Stimulated activated CD8-positive, alpha-beta memory T cell treated with anti-CD3 and anti-CD28 coated beads, Interleukin-15, amount 100 ng/mL, for 24 hours (primary cell): ENCODE measurements around the gene KDM4C.

Source experiments
- DNase-seq: peaks from one replicate; pipeline ENCODE4 v3.0.0-alpha.2; 2020; ENCODE audit warnings: low read depth

Gene KDM4C

GRCh38 chr9:7144265-7145046 lies 386.7 kb downstream of the KDM4C start:
- no peak for DNase-seq

- no peak for DNase-seq
These were observed 387.7 kb downstream of the KDM4C start for GRCh38 chr9:7145361-7146069.

- no peak for DNase-seq
These were observed 388.8 kb downstream of the KDM4C start for GRCh38 chr9:7146582-7146981.

- no peak for DNase-seq
These were observed 389.6 kb downstream of the KDM4C start for GRCh38 chr9:7147121-7148090.

GRCh38 chr9:7148243-7148765 lies 390.5 kb downstream of the KDM4C start:
- DNase-seq = no peak

- no peak for DNase-seq
These were observed 391.5 kb downstream of the KDM4C start for GRCh38 chr9:7149258-7149657.

GRCh38 chr9:7150153-7150890 lies 392.5 kb downstream of the KDM4C start:
- DNase-seq = no peak

GRCh38 chr9:7153134-7153533 lies 395.4 kb downstream of the KDM4C start:
- no peak for DNase-seq

GRCh38 chr9:7153566-7153965 lies 395.8 kb downstream of the KDM4C start:
- no peak for DNase-seq

GRCh38 chr9:7154003-7154619 lies 396.3 kb downstream of the KDM4C start:
- DNase-seq = no peak

GRCh38 chr9:7154650-7155049 lies 396.9 kb downstream of the KDM4C start:
- no peak for DNase-seq

- no peak for DNase-seq
These were observed 403.7 kb downstream of the KDM4C start for GRCh38 chr9:7161469-7161868.

GRCh38 chr9:7163932-7164331 lies 406.2 kb downstream of the KDM4C start:
- no peak for DNase-seq

GRCh38 chr9:7164440-7165330 lies 406.9 kb downstream of the KDM4C start:
- DNase-seq = no peak

GRCh38 chr9:7165331-7165975 lies 407.7 kb downstream of the KDM4C start:
- DNase-seq = no peak

GRCh38 chr9:7166074-7166473 lies 408.3 kb downstream of the KDM4C start:
- DNase-seq = no peak

- no peak for DNase-seq
These were observed 412.1 kb downstream of the KDM4C start for GRCh38 chr9:7169717-7170389.

- no peak for DNase-seq
These were observed 413.8 kb downstream of the KDM4C start for GRCh38 chr9:7171396-7172153.
